PC-3 (cell line): Measurements from ENCODE around the gene PLIN4. TPM values are rescaled to one million over a fixed set of nuclear protein-coding genes. Genes with fewer than 3 reads are reported as not detected.

ENCODE experiments used
- ATAC-seq: fragments of 200-7000 bp; cut with Tn5 transposase; 2 replicates; pipeline ENCODE4 v1.9.1; 2020; ENCODE audit warnings: mild to moderate bottlenecking, moderate library complexity
- BruUV-seq: library from RNA; stranded (reverse); fragments of 400-500 nt; replicated peaks from 2 replicates; lab custom pipeline; 2021; lab: Mats Ljungman, UMichigan
- CTCF ChIA-PET: fragments of 300-600 bp; sonication (Branson Sonifier 250); formaldehyde crosslinking; loops from one replicate; lab custom pipeline; 2022; ENCODE audit warnings: antibody characterized with exemption; lab: Charles Lee
- POLR2A ChIA-PET: fragments of 300-600 bp; sonication (Branson Sonifier 250); formaldehyde crosslinking; loops from one replicate; lab custom pipeline; 2022; ENCODE audit warnings: antibody characterized with exemption; ENCODE audit not compliant: unreplicated experiment; lab: Charles Lee
- DNase-seq: peaks from one replicate; pipeline ENCODE4 v3.0.0-alpha.2; 2015
- H2AFZ ChIP-seq: fragments of 300-600 bp; sonication (generic); 2 replicates; pipeline ENCODE4 v1.6.0; 2016; ENCODE audit warnings: antibody characterized with exemption, low read length
- H3F3A ChIP-seq: fragments of 300-600 bp; sonication (generic); one replicate; pipeline ENCODE4 v1.6.0; 2017; ENCODE audit warnings: antibody characterized with exemption, low read length, control low read depth, mild to moderate bottlenecking; ENCODE audit not compliant: unreplicated experiment
- H3K27ac ChIP-seq: fragments of 300-600 bp; sonication (generic); 2 replicates; pipeline ENCODE4 v1.5.1; 2016; ENCODE audit warnings: mild to moderate bottlenecking, low read length
- H3K27me3 ChIP-seq: fragments of 300-600 bp; sonication (generic); 2 replicates; pipeline ENCODE4 v1.6.1; 2016; ENCODE audit warnings: low read length, mixed read lengths
- H3K36me3 ChIP-seq: fragments of 300-600 bp; sonication (generic); 2 replicates; pipeline ENCODE4 v1.6.1; 2016; ENCODE audit warnings: low read depth, mixed run types, low read length, mixed read lengths
- H3K4me1 ChIP-seq: fragments of 300-600 bp; sonication (generic); 2 replicates; pipeline ENCODE4 v1.5.1; 2016; ENCODE audit warnings: low read length; ENCODE audit not compliant: insufficient read depth
- H3K4me2 ChIP-seq: fragments of 300-600 bp; sonication (generic); 2 replicates; pipeline ENCODE4 v1.6.0; 2016; ENCODE audit warnings: low read length
- H3K4me3 ChIP-seq: fragments of 300-600 bp; sonication (generic); 2 replicates; pipeline ENCODE4 v1.5.1; 2016; ENCODE audit warnings: mild to moderate bottlenecking, low read length, mixed read lengths
- H3K79me2 ChIP-seq: fragments of 300-600 bp; sonication (generic); 2 replicates; pipeline ENCODE4 v1.6.1; 2017; ENCODE audit warnings: low read length, mixed read lengths
- H3K9ac ChIP-seq: fragments of 300-600 bp; sonication (generic); 2 replicates; pipeline ENCODE4 v1.6.0; 2016; ENCODE audit warnings: mild to moderate bottlenecking, low read length
- H3K9me2 ChIP-seq: fragments of 300-600 bp; sonication (generic); replicated peaks from 2 replicates; pipeline ENCODE4 v1.6.1; 2016; ENCODE audit warnings: mixed run types, low read length, mixed read lengths
- H3K9me3 ChIP-seq: fragments of 300-600 bp; sonication (generic); 2 replicates; pipeline ENCODE4 v1.6.1; 2016; ENCODE audit warnings: low read length, mixed read lengths
- H4K20me1 ChIP-seq: fragments of 300-600 bp; sonication (generic); 2 replicates; pipeline ENCODE4 v1.6.1; 2016; ENCODE audit warnings: low read length, mixed read lengths
- CTCF ChIP-seq: fragments of 300-600 bp; sonication (generic); conservative IDR thresholded peaks from 2 replicates; pipeline ENCODE4 v1.5.1; 2017; ENCODE audit warnings: antibody characterized with exemption, low read depth, mild to moderate bottlenecking, low read length
- EZH2 ChIP-seq: fragments of 300-600 bp; sonication (generic); IDR thresholded peaks from one replicate; pipeline ENCODE4 v1.6.1; 2017; ENCODE audit warnings: antibody characterized with exemption, mild to moderate bottlenecking, low read length; ENCODE audit not compliant: unreplicated experiment
- EZH2phosphoT487 ChIP-seq: fragments of 300-600 bp; sonication (generic); IDR thresholded peaks from 2 replicates; pipeline ENCODE4 v1.6.1; 2018; ENCODE audit warnings: mild to moderate bottlenecking, antibody characterized with exemption, low read length, borderline replicate concordance
- intact Hi-C: fragments of 100-400 bp; cut with micrococcal nuclease; formaldehyde crosslinking; loops from 2 replicates; pipeline ENCODE4 v1.9.0; 2023
- total RNA-seq: library from RNA; depleted of rRNA; stranded (reverse); fragments of >200 nt; gene quantifications from 2 replicates; pipeline ENCODE4 v1.2.3, GENCODE V29; 2014

PLIN4 gene
- total RNA-seq, 1 experiment from 2014 or later, result 9.1 TPM

GRCh38 chr19:4536798-4537197 lies 18.5 kb upstream of the PLIN4 start:
- TF ChIP-seq CTCF (no peak), EZH2phosphoT487 (no peak)
- no peak overlapping the region for H3K4me3 ChIP-seq

GRCh38 chr19:4534836-4535658 lies 16.8 kb upstream of the PLIN4 start, which contains the start of gene PLIN5:
TSS of gene PLIN5 (minus strand) at chr19:4535224. CDS start at chr19:4534074, 1,150 bp downstream.
- ChIA-PET POLR2A (interaction anchor here (0.6 to 0.7 kb wide), 4 partner anchors 12 to 259 kb away, joined by 3 to 5 read pairs (median 4); no protein-coding TSS in a partner anchor), CTCF (interaction anchor here (0.6 kb wide), 1 partner anchor 12 kb away, joined by 4 read pairs; no protein-coding TSS in a partner anchor)
- Histone ChIP-seq H3K27me3 (no peaks in the 10 kb centered on the region), H3K4me1 (peaks cover 24% of the 10 kb centered on the region), H3K36me3 (no peaks in the 10 kb centered on the region), H3K9me2 (no peaks in the 10 kb centered on the region), H3K79me2 (no peaks in the 10 kb centered on the region), H3K27ac (no peak within 1 kb of the TSS), H3K9ac (no peak within 1 kb of the TSS), H3K9me3 (no peaks in the 10 kb centered on the region), H3K4me3 (peak within 1 kb of the TSS; percentile 63), H2AFZ (peak within 1 kb of the TSS; percentile 79), H4K20me1 (no peaks in the 10 kb centered on the region), H3F3A (no peaks in the 10 kb centered on the region), H3K4me2 (peak within 1 kb of the TSS; percentile 92)
- TF ChIP-seq EZH2phosphoT487 (no peak), CTCF (no peak; the same call in 1 of the 2 replicates), EZH2 (no peak)
- TSS peak; percentile 39 for BruUV-seq
- DNase-seq (peak; percentile 83), ATAC-seq (peak; percentile 77)
- intact Hi-C loops, result no loop called here

More at GRCh38 chr19:4536798-4537197, 18.5 kb upstream of the PLIN4 start:
- H3K9me3 ChIP-seq, result no peaks in the 10 kb centered on the region
- BruUV-seq, result no TSS peak
- peaks cover 24% of the 10 kb centered on the region for H3K4me1 ChIP-seq
- DNase-seq (peak; percentile 55), ATAC-seq (no peak)
- no peaks in the 10 kb centered on the region for H3K9me2 ChIP-seq
- no peak overlapping the region for H3K9ac ChIP-seq
- POLR2A ChIA-PET, result no interaction called here
- no peaks in the 10 kb centered on the region for H3K27me3 ChIP-seq
- H3K4me2 ChIP-seq, result peak overlapping the region; percentile 6
- CTCF ChIA-PET, result interaction anchor here (0.8 kb wide), 1 partner anchor 264 kb away, joined by 3 read pairs; no protein-coding TSS in a partner anchor
- intact Hi-C loops, result no loop called here
- no peak overlapping the region for H3K27ac ChIP-seq
- no peaks in the 10 kb centered on the region for H4K20me1 ChIP-seq
- H3K36me3 ChIP-seq, result no peaks in the 10 kb centered on the region
- H3F3A ChIP-seq, result no peaks in the 10 kb centered on the region
- H2AFZ ChIP-seq, result peak overlapping the region; percentile 35; the same call in 1 of the 2 replicates
- no peaks in the 10 kb centered on the region for H3K79me2 ChIP-seq
